ENCODE measurements around the gene CREBBP. TPM values are rescaled to one million over a fixed set of nuclear protein-coding genes. Genes with fewer than 3 reads are reported as not detected.
A peak's percentile ranks its signal among the peaks of the same experiment; 100 is the strongest.

Gene CREBBP
- total RNA-seq, 1 donor: 28.2 TPM

DNA sequence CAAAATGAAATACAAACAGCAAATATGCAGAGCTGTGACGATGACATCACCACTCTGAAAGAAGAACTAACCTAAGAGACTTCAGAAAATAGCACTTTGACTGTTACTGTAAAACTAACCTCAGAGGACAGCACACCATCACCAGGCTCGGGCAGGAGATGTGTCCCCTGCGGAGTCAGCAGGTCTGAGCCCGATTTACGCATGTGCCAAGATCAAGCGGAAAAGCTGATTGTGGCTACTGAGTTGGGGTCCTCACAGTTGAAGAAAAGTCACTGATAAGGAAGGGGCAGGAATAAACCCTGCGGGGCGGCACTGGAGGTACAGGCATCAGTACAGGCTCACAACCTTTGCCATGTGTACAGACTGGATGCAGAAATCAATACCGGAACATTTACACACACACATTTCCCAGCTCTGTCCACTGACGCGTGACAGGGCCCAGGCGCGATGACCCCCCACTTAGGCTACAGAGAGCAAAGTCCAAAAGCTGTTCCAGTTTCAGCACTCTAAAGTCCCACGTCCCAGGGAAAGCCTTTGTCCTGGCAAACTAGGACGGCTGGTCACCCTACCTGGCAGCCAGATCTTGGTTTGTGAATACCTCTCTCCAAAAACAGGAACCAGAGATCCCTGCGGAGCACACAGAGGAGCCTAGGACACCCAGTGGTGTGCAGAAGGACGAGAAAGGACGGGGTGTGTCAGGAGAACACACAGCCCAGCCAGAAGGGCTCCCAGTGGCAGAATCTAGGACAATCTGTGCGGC is 184.7 kb downstream of the CREBBP start:
- Histone ChIP-seq H2AFZ (ENCODE audit: low read length) (no peak overlapping the region), H3K36me3 (ENCODE audit: insufficient read depth, low read length) (no peaks in the 10 kb centered on the region), H3K4me2 (ENCODE audit: insufficient read depth, low read length) (no peak overlapping the region), H3K27ac (ENCODE audit: low read depth, low read length) (no peak overlapping the region), H3K4me3 (ENCODE audit: insufficient read depth, low read length) (no peak overlapping the region), H3K4me1 (ENCODE audit: insufficient read depth, low read length) (peaks cover 4% of the 10 kb centered on the region), H3K9me3 (ENCODE audit: low read depth, low read length) (no peaks in the 10 kb centered on the region), H4K20me1 (ENCODE audit: insufficient read depth, low read length) (no peaks in the 10 kb centered on the region), H3K27me3 (ENCODE audit: insufficient read depth, low read length) (no peaks in the 10 kb centered on the region), H3K79me2 (ENCODE audit: insufficient read depth, low read length) (peaks cover 26% of the 10 kb centered on the region)
- TF ChIP-seq, protein P1, sequence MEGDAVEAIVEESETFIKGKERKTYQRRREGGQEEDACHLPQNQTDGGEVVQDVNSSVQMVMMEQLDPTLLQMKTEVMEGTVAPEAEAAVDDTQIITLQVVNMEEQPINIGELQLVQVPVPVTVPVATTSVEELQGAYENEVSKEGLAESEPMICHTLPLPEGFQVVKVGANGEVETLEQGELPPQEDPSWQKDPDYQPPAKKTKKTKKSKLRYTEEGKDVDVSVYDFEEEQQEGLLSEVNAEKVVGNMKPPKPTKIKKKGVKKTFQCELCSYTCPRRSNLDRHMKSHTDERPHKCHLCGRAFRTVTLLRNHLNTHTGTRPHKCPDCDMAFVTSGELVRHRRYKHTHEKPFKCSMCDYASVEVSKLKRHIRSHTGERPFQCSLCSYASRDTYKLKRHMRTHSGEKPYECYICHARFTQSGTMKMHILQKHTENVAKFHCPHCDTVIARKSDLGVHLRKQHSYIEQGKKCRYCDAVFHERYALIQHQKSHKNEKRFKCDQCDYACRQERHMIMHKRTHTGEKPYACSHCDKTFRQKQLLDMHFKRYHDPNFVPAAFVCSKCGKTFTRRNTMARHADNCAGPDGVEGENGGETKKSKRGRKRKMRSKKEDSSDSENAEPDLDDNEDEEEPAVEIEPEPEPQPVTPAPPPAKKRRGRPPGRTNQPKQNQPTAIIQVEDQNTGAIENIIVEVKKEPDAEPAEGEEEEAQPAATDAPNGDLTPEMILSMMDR (IDR thresholded peaks at IDR 0.05; ENCODE audit: extremely low read depth, low read depth, low read length): no peak
- DNase-seq (ENCODE audit: insufficient read length, low spot score, missing footprints): no peak

GRCh38 chr16:3694051-3694450 is 186.5 kb downstream of the CREBBP start:
- TF ChIP-seq, protein P1 (IDR thresholded peaks at IDR 0.05; ENCODE audit: extremely low read depth, low read depth, low read length): no peak
- Histone ChIP-seq H3K36me3 (ENCODE audit: insufficient read depth, low read length) (no peaks in the 10 kb centered on the region), H3K27me3 (ENCODE audit: insufficient read depth, low read length) (no peaks in the 10 kb centered on the region), H3K4me3 (ENCODE audit: insufficient read depth, low read length) (no peak overlapping the region), H3K79me2 (ENCODE audit: insufficient read depth, low read length) (peaks cover 23% of the 10 kb centered on the region), H4K20me1 (ENCODE audit: insufficient read depth, low read length) (no peaks in the 10 kb centered on the region), H2AFZ (ENCODE audit: low read length) (no peak overlapping the region), H3K4me1 (ENCODE audit: insufficient read depth, low read length) (peaks cover 11% of the 10 kb centered on the region), H3K4me2 (ENCODE audit: insufficient read depth, low read length) (no peak overlapping the region), H3K9me3 (ENCODE audit: low read depth, low read length) (no peaks in the 10 kb centered on the region), H3K27ac (ENCODE audit: low read depth, low read length) (no peak overlapping the region)
- no peak for DNase-seq (ENCODE audit: insufficient read length, low spot score, missing footprints)

DNA sequence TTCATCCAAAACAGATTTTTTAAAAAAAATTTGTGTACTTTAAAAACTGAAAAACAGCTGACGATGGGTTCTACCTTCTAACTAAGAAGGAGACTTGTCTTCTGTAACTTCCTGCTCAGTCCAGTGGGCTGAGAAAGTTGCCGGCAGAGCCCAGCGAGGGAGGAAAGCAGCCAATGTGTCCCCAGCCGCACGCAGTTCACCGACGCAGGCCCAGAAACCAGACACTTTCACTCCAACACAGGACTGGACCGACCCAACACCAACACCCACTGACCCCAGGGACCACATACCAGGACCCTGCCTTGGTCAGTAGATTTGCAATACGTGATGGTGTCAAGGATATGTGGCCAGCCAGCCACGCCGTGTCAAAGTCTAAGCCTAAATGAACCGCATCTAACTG is 188.8 kb downstream of the CREBBP start:
- TF ChIP-seq, protein P1 (IDR thresholded peaks at IDR 0.05; ENCODE audit: extremely low read depth, low read depth, low read length): no peak
- H3K36me3 ChIP-seq (ENCODE audit: insufficient read depth, low read length): peaks cover 21% of the 10 kb centered on the region
- DNase-seq (ENCODE audit: insufficient read length, low spot score, missing footprints): no peak
- H2AFZ ChIP-seq (ENCODE audit: low read length): no peak overlapping the region
- no peaks in the 10 kb centered on the region for H3K9me3 ChIP-seq (ENCODE audit: low read depth, low read length)
- H3K4me2 ChIP-seq (ENCODE audit: insufficient read depth, low read length): no peak overlapping the region
- no peaks in the 10 kb centered on the region for H3K27me3 ChIP-seq (ENCODE audit: insufficient read depth, low read length)
- H3K27ac ChIP-seq (ENCODE audit: low read depth, low read length): no peak overlapping the region
- H3K4me1 ChIP-seq (ENCODE audit: insufficient read depth, low read length): peaks cover 11% of the 10 kb centered on the region
- peaks cover 23% of the 10 kb centered on the region for H3K79me2 ChIP-seq (ENCODE audit: insufficient read depth, low read length)
- H3K4me3 ChIP-seq (ENCODE audit: insufficient read depth, low read length): no peak overlapping the region
- no peaks in the 10 kb centered on the region for H4K20me1 ChIP-seq (ENCODE audit: insufficient read depth, low read length)

DNA sequence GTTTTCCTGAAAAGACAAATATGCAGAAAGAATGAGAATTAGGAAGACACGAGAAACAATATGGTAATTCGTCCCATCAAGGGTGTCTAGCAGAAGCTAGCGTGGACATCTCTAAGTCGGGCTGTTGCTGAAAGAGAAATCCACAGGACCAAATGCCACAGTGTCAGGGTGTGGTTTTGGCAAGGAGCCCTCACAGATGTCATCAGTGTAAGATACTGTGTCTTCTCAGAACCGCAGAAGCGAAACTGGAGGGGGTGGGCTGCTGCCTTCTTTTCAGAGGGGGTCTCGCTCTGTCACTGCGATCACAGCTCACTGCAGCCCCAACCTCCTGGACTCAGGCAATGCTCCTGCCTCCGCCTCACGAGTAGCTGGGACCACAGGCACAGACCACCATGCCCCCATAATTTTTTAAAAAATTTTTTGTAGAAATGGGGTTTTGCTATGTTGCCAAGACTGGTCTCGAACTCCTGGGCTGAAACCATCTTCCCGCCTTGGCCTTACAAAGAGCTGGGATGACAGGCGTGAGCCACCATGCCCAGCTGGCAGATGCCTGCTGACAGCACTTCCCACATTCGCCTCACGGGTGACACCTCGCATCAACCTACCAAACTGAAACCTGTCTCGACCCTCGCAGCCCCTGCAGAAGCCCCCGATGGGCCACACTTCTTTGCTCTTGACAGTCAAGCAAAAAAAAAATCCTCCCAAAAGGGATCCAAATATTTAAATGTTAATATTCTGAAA is 189.4 kb downstream of the CREBBP start:
- peak overlapping the region; percentile 95 for H2AFZ ChIP-seq (ENCODE audit: low read length)
- H3K79me2 ChIP-seq (ENCODE audit: insufficient read depth, low read length): peaks cover 19% of the 10 kb centered on the region
- TF ChIP-seq, protein P1 (IDR thresholded peaks at IDR 0.05; ENCODE audit: extremely low read depth, low read depth, low read length): no peak
- DNase-seq (ENCODE audit: insufficient read length, low spot score, missing footprints): peak; percentile 22
- peaks cover 26% of the 10 kb centered on the region for H3K36me3 ChIP-seq (ENCODE audit: insufficient read depth, low read length)
- H3K4me2 ChIP-seq (ENCODE audit: insufficient read depth, low read length): peak overlapping the region; percentile 89
- no peaks in the 10 kb centered on the region for H3K27me3 ChIP-seq (ENCODE audit: insufficient read depth, low read length)
- no peaks in the 10 kb centered on the region for H4K20me1 ChIP-seq (ENCODE audit: insufficient read depth, low read length)
- no peaks in the 10 kb centered on the region for H3K9me3 ChIP-seq (ENCODE audit: low read depth, low read length)
- peak overlapping the region; percentile 67 for H3K4me3 ChIP-seq (ENCODE audit: insufficient read depth, low read length)
- peak overlapping the region; percentile 40 for H3K27ac ChIP-seq (ENCODE audit: low read depth, low read length)
- H3K4me1 ChIP-seq (ENCODE audit: insufficient read depth, low read length): peaks cover 11% of the 10 kb centered on the region

Measured in osteoblast (primary cell).